ENCODE data around the gene CYP39A1. TPM values are rescaled to one million over a fixed set of nuclear protein-coding genes. Genes with fewer than 3 reads are reported as not detected.

Gene CYP39A1
- total RNA-seq, 2 experiments from 2014 or later = not detected

DNA sequence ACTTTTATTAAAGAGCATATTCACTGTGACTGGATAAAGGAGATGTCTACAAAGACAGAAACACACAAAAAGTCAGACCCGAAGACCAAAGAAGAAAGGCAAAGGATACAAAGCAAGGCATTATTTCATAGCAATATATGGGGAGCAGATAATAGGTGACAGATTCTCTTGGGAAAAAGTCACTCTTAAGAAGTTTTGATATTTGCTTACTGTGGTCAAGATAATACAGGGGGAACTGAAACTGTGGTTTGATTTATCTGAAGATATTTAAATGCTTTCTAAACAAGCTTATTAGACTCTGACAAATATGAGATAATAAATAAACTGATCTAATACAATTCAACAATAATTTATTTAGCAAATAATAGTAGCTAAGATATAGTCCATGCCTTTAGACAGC, 14.7 kb downstream of the CYP39A1 start:
- no peaks in the 10 kb centered on the region for H3K9me3 ChIP-seq (ENCODE audit: control insufficient read depth in 1 of 2, insufficient read depth in 1 of 2, low read length in 2 of 2)
- Mint-ChIP-seq H3K4me1 (ENCODE audit: low read depth) (no peaks in the 10 kb centered on the region), H3K27ac (no peak overlapping the region), H3K36me3 (ENCODE audit: low read depth) (no peaks in the 10 kb centered on the region), H3K27me3 (peaks cover 34% of the 10 kb centered on the region), H3K4me3 (no peak overlapping the region), H3K9me3 (no peaks in the 10 kb centered on the region)
- no peaks in the 10 kb centered on the region for H3K36me3 ChIP-seq (ENCODE audit: insufficient read depth, low read length)
- intact Hi-C loops (cut with DNase I, micrococcal nuclease) = no loop called here
- H3K4me3 ChIP-seq (ENCODE audit: low read length) = no peak overlapping the region
- H3K4me1 ChIP-seq (ENCODE audit: insufficient read depth, low read length) = no peaks in the 10 kb centered on the region
- H3K27me3 ChIP-seq (ENCODE audit: control insufficient read depth in 1 of 2, insufficient read depth in 2 of 2, low read length in 2 of 2) = no peaks in the 10 kb centered on the region
- no peak overlapping the region for H3K27ac ChIP-seq (ENCODE audit: low read depth in 1 of 2, low read length in 2 of 2)
- ATAC-seq (ENCODE audit: poor library complexity) (no peak), DNase-seq (no peak)
- ChIA-PET POLR2A (no interaction called here), CTCF (no interaction called here)
- TF ChIP-seq, protein P1, sequence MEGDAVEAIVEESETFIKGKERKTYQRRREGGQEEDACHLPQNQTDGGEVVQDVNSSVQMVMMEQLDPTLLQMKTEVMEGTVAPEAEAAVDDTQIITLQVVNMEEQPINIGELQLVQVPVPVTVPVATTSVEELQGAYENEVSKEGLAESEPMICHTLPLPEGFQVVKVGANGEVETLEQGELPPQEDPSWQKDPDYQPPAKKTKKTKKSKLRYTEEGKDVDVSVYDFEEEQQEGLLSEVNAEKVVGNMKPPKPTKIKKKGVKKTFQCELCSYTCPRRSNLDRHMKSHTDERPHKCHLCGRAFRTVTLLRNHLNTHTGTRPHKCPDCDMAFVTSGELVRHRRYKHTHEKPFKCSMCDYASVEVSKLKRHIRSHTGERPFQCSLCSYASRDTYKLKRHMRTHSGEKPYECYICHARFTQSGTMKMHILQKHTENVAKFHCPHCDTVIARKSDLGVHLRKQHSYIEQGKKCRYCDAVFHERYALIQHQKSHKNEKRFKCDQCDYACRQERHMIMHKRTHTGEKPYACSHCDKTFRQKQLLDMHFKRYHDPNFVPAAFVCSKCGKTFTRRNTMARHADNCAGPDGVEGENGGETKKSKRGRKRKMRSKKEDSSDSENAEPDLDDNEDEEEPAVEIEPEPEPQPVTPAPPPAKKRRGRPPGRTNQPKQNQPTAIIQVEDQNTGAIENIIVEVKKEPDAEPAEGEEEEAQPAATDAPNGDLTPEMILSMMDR (IDR thresholded peaks at IDR 0.05) = no peak

DNA sequence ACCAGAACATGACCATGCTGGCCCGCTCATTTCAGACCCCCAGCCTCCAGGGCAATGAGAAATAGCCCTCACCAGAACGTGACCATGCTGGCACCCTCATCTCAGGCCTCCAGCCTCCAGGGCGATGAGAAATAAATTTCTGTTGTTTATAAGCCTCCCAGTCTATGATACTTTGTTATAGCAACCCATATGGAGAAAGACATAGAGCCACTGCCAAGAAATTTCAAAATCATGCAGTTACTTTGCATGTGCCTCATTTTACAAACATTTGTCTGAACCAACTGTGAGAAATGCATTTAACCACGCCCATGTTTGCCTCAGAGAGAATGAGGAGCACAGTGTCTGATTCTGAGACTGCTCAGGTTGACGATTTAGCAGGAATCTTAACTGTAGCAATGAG, 15.5 kb downstream of the CYP39A1 start:
- Mint-ChIP-seq H3K36me3 (ENCODE audit: low read depth) (no peaks in the 10 kb centered on the region), H3K4me3 (no peak overlapping the region), H3K4me1 (ENCODE audit: low read depth) (no peaks in the 10 kb centered on the region), H3K27ac (no peak overlapping the region), H3K27me3 (peaks cover 34% of the 10 kb centered on the region), H3K9me3 (no peaks in the 10 kb centered on the region)
- ChIA-PET CTCF (no interaction called here), POLR2A (no interaction called here)
- Histone ChIP-seq H3K27ac (ENCODE audit: low read depth in 1 of 2, low read length in 2 of 2) (no peak overlapping the region), H3K4me1 (ENCODE audit: insufficient read depth, low read length) (no peaks in the 10 kb centered on the region), H3K27me3 (ENCODE audit: control insufficient read depth in 1 of 2, insufficient read depth in 2 of 2, low read length in 2 of 2) (no peaks in the 10 kb centered on the region), H3K36me3 (ENCODE audit: insufficient read depth, low read length) (no peaks in the 10 kb centered on the region), H3K9me3 (ENCODE audit: control insufficient read depth in 1 of 2, insufficient read depth in 1 of 2, low read length in 2 of 2) (no peaks in the 10 kb centered on the region), H3K4me3 (ENCODE audit: low read length) (no peak overlapping the region)
- DNase-seq = no peak
- TF ChIP-seq, protein P1 (IDR thresholded peaks at IDR 0.05) = no peak
- intact Hi-C loops (cut with DNase I, micrococcal nuclease) = no loop called here
- no peak for ATAC-seq (ENCODE audit: poor library complexity)

DNA sequence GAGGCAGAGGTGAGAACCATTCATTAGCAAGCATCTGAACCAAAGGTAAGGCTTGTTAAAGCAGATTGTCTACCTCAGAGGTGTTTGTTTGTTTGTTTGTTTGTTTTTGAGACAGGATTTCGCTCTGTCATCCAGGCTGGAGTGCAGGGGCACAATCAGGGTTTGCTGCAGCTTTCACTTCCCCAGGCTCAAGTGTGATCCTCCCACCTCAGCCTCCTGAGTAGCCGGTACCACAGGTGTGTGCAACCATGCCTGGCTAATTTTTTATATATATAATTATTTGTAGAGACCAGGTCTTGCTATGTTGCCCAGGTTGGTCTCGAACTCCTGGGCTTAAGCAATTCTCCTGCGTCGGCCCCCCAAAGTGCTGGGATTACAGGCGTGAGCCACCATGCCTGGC, 17.2 kb downstream of the CYP39A1 start:
- no peak for ATAC-seq (ENCODE audit: poor library complexity)
- ChIA-PET POLR2A (no interaction called here), CTCF (no interaction called here)
- no peak overlapping the region for H3K27ac Mint-ChIP-seq
- no peaks in the 10 kb centered on the region for H3K4me1 ChIP-seq (ENCODE audit: insufficient read depth, low read length)
- no peaks in the 10 kb centered on the region for H3K9me3 ChIP-seq (ENCODE audit: control insufficient read depth in 1 of 2, insufficient read depth in 1 of 2, low read length in 2 of 2)
- no peak for DNase-seq
- H3K4me3 Mint-ChIP-seq = no peak overlapping the region
- peaks cover 31% of the 10 kb centered on the region for H3K27me3 Mint-ChIP-seq
- H3K27ac ChIP-seq (ENCODE audit: low read depth in 1 of 2, low read length in 2 of 2) = no peak overlapping the region
- intact Hi-C loops (cut with DNase I, micrococcal nuclease) = no loop called here
- H3K27me3 ChIP-seq (ENCODE audit: control insufficient read depth in 1 of 2, insufficient read depth in 2 of 2, low read length in 2 of 2) = no peaks in the 10 kb centered on the region
- TF ChIP-seq, protein P1 (IDR thresholded peaks at IDR 0.05) = no peak
- no peaks in the 10 kb centered on the region for H3K36me3 ChIP-seq (ENCODE audit: insufficient read depth, low read length)
- H3K9me3 Mint-ChIP-seq = no peaks in the 10 kb centered on the region
- H3K4me3 ChIP-seq (ENCODE audit: low read length) = no peak overlapping the region
- no peaks in the 10 kb centered on the region for H3K36me3 Mint-ChIP-seq (ENCODE audit: low read depth)
- no peaks in the 10 kb centered on the region for H3K4me1 Mint-ChIP-seq (ENCODE audit: low read depth)
